Psoas muscle (tissue), 8 donors: ENCODE results near the gene BET1L. TPM values are rescaled to one million over a fixed set of nuclear protein-coding genes. Genes with fewer than 3 reads are reported as not detected.
A peak's percentile ranks its signal among the peaks of the same experiment; 100 is the strongest.

ENCODE experiments used
- ATAC-seq, 4 donors: fragments of 200-7000 bp; cut with Tn5 transposase; one replicate each; pipeline ENCODE4 v1.9.1; 2020; ENCODE audit warnings: moderate library complexity in 3 of 4, mild to moderate bottlenecking in 2 of 4
- DNase-seq, 2 donors: peaks; one replicate each; pipeline ENCODE4 v3.0.0-alpha.2; 2020
- H3K27ac ChIP-seq: fragments of 200-600 bp; one replicate; pipeline ENCODE4 v1.8.0; 2022
- H3K27me3 ChIP-seq, 3 donors: fragments of 200-600 bp in 1 of 3; one replicate each; pipeline versions ENCODE4 v1.6.1 to v1.8.0; 2013 to 2022; ENCODE audit warnings: low read length in 2 of 3, mild to moderate bottlenecking in 2 of 3, moderate library complexity in 1 of 3; ENCODE audit not compliant: insufficient read depth in 3 of 3
- H3K36me3 ChIP-seq, 2 donors: fragments of 200-600 bp in 1 of 2; one replicate each; pipeline versions ENCODE4 v1.6.1 to v1.8.0; 2013 to 2022; ENCODE audit warnings: low read depth in 1 of 2, mild to moderate bottlenecking in 1 of 2, moderate library complexity in 1 of 2; ENCODE audit not compliant: insufficient read depth in 1 of 2
- H3K4me1 ChIP-seq: fragments of 200-600 bp; one replicate; pipeline ENCODE4 v1.8.0; 2022
- H3K4me3 ChIP-seq: fragments of 200-600 bp; one replicate; pipeline ENCODE4 v1.8.0; 2022; ENCODE audit warnings: mild to moderate bottlenecking
- H3K9me3 ChIP-seq: fragments of 200-600 bp; one replicate; pipeline ENCODE4 v1.8.0; 2022
- CTCF ChIP-seq: fragments of 200-600 bp; IDR thresholded peaks from one replicate; pipeline ENCODE4 v1.8.0; 2022; ENCODE audit warnings: antibody characterized with exemption
- WGBS, 3 donors: extraction: QIAGEN DNeasy Blood & Tissue Kit; methylation state at CpG; one replicate each; pipeline versions ENCODE4 v1.1.6 to v1.1.7; 2013; 5-methylcytosine and 5-hydroxymethylcytosine counted together
- intact Hi-C, 2 donors: fragments of 100-400 bp; cut with DNase I; formaldehyde crosslinking; loops; one replicate each; pipeline versions ENCODE4 v1.11.0 to v1.14.2; 2022
- polyA plus RNA-seq, 3 donors: library from polyadenylated mRNA; stranded (reverse); fragments of 200-250 nt; gene quantifications; one replicate each; pipeline ENCODE4 v1.2.3, GENCODE V29; 2013
- total RNA-seq, 4 donors: library from RNA; stranded (reverse); fragmentation: NEBNext Ultra II Directional in 2 of 4; extraction: Animal tissue kit (Norgen Biotek cat#: 25700) in 2 of 4; gene quantifications; one replicate each; pipeline versions ENCODE4 v1.2.1 to v1.2.4, GENCODE V29; 2021 to 2023
- donor health status: healthy with polysubstance abuse.
- donor health status: DM: no; HTN: no; CAD: no; lungs with moderate emphysema.
- donor health status: Bipolar disorder and iron deficiency.
- donor health status: healthy.
- donor health status: DM: yes; HTN: yes; CAD: no.
- donor health status: DM: no; HTN: no; CAD: no.
- donor health status: DM: no; HTN: no; CAD: no.
- donor health status: DM: yes; HTN: yes; CAD: no.

Gene BET1L
- total and polyA plus RNA-seq, 7 donors, result 11.8 to 27.7 (median 19.6) TPM

GRCh38 chr11:212150-213100 lies 5.2 kb upstream of the BET1L start:
- H3K4me3 ChIP-seq, result no peak overlapping the region
- peaks cover 13% of the 10 kb centered on the region for H3K4me1 ChIP-seq
- TF ChIP-seq CTCF, result no peak
- peaks cover 11 to 82% of the 10 kb centered on the region in 2 donors for H3K36me3 ChIP-seq
- ATAC-seq (no peak), DNase-seq (peak in 1 of 2 donors; percentile 49)
- intact Hi-C loops, result no loop called here
- no peak overlapping the region for H3K27ac ChIP-seq
- H3K27me3 ChIP-seq, result no peaks in the 10 kb centered on the region
- no peaks in the 10 kb centered on the region for H3K9me3 ChIP-seq
- 88 to 92% (median 89%) methylated on average over 17 of the region's 17 CpGs for WGBS, 3 donors

- TF ChIP-seq CTCF, result no peak
- no peak overlapping the region for H3K4me3 ChIP-seq
- H3K9me3 ChIP-seq, result no peaks in the 10 kb centered on the region
- intact Hi-C loops, result no loop called here
- no peak overlapping the region for H3K27ac ChIP-seq
- no peaks in the 10 kb centered on the region for H3K27me3 ChIP-seq
- no peak for ATAC-seq
- H3K36me3 ChIP-seq, result peaks cover 11 to 75% of the 10 kb centered on the region in 2 donors
- WGBS, 3 donors, result 81 to 89% (median 84%) methylated on average over 9 of the region's 9 CpGs
- DNase-seq, result peak in 1 of 2 donors; percentile 32
- H3K4me1 ChIP-seq, result peaks cover 13% of the 10 kb centered on the region
These were observed 4.5 kb upstream of the BET1L start for GRCh38 chr11:211741-212140.

GRCh38 chr11:211295-211694 lies 4.1 kb upstream of the BET1L start:
- no peak overlapping the region for H3K4me3 ChIP-seq
- 68 to 81% (median 69%) methylated on average over 5 of the region's 5 CpGs for WGBS, 3 donors
- ATAC-seq, result no peak
- H3K27me3 ChIP-seq, result no peaks in the 10 kb centered on the region
- H3K9me3 ChIP-seq, result no peaks in the 10 kb centered on the region
- H3K4me1 ChIP-seq, result peaks cover 16% of the 10 kb centered on the region
- H3K27ac ChIP-seq, result no peak overlapping the region
- DNase-seq, result peak in 1 of 2 donors; percentile 35
- peaks cover 11 to 71% of the 10 kb centered on the region in 2 donors for H3K36me3 ChIP-seq
- no peak for TF ChIP-seq CTCF
- intact Hi-C loops, result no loop called here

- Histone ChIP-seq H3K9me3 (no peaks in the 10 kb centered on the region), H3K4me1 (peaks cover 21% of the 10 kb centered on the region), H3K4me3 (no peak overlapping the region), H3K27ac (no peak overlapping the region), H3K27me3 (no peaks in the 10 kb centered on the region), H3K36me3 (peaks cover 11 to 66% of the 10 kb centered on the region in 2 donors)
- no peak for TF ChIP-seq CTCF
- WGBS, 3 donors, result 75 to 83% (median 81%) methylated on average over 5 of the region's 5 CpGs
- ATAC-seq, result no peak
- DNase-seq, result peak in 1 of 2 donors; percentile 42
- intact Hi-C loops, result no loop called here
These were observed 3.6 kb upstream of the BET1L start for GRCh38 chr11:210803-211180.
